GM20000 (cell line): ENCODE measurements around the gene STAU1.
A peak's percentile ranks its signal among the peaks of the same experiment; 100 is the strongest.
"Not testable (repeated sequence)": the region's sequence is repeated elsewhere in the genome, so short reads cannot be mapped to it uniquely, and the experiment has no call there.

Experiments used
- DNase-seq: peaks from one replicate; pipeline ENCODE4 v3.0.0; 2012; ENCODE audit warnings: low spot score
- TF ChIP-seq, protein P1 (sequence below): IDR thresholded peaks from 2 replicates; pipeline ENCODE4 v1.5.1; 2012; ENCODE audit warnings: mild to moderate bottlenecking, control low read depth; ENCODE audit errors: extremely low read depth, missing control alignments

Gene STAU1

GRCh38 chr20:49185071-49185761 is 2.9 kb downstream of the STAU1 start:
- TF ChIP-seq, protein P1, sequence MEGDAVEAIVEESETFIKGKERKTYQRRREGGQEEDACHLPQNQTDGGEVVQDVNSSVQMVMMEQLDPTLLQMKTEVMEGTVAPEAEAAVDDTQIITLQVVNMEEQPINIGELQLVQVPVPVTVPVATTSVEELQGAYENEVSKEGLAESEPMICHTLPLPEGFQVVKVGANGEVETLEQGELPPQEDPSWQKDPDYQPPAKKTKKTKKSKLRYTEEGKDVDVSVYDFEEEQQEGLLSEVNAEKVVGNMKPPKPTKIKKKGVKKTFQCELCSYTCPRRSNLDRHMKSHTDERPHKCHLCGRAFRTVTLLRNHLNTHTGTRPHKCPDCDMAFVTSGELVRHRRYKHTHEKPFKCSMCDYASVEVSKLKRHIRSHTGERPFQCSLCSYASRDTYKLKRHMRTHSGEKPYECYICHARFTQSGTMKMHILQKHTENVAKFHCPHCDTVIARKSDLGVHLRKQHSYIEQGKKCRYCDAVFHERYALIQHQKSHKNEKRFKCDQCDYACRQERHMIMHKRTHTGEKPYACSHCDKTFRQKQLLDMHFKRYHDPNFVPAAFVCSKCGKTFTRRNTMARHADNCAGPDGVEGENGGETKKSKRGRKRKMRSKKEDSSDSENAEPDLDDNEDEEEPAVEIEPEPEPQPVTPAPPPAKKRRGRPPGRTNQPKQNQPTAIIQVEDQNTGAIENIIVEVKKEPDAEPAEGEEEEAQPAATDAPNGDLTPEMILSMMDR: no peak
- no peak for DNase-seq

DNA sequence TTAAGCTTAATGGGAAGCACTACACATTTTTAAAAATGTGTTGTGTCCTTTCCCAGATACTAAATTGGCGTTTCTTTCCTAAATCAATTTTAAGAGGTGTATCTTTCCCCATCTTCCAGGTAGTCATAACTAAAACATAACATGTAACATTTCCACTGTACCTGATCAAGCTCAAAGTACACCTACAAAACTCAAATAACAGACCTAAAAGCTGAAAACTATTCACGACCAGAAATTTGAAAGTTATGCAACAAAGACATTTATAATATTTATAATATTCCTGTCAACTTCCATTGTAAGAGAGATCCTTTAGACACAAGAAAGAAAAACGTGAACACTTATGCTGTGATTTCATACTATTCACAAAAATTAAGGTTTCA is 3.5 kb downstream of the STAU1 start:
- TF ChIP-seq, protein P1: no peak
- DNase-seq: no peak

GRCh38 chr20:49184084-49184501 is 4.0 kb downstream of the STAU1 start:
- DNase-seq: not testable (repeated sequence)

DNA sequence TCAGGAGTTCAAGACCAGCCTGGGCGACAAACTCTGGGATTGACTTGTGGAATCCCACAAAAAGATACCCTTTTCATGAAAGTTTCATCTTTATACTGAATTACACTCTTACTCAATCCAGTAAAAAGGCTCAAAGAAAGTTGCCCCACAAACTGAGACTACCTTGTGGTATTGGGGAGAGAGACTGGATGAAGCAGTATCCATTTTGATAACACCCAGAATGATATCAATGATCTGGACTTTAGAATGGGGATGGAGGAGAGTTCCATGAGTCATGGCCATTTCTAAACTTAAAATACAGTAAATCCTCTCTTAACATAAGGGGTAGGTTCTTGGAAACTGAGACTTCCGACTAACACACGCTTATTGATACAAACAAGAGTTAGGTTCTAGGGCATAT is 4.7 kb downstream of the STAU1 start:
- TF ChIP-seq, protein P1: no peak

DNA sequence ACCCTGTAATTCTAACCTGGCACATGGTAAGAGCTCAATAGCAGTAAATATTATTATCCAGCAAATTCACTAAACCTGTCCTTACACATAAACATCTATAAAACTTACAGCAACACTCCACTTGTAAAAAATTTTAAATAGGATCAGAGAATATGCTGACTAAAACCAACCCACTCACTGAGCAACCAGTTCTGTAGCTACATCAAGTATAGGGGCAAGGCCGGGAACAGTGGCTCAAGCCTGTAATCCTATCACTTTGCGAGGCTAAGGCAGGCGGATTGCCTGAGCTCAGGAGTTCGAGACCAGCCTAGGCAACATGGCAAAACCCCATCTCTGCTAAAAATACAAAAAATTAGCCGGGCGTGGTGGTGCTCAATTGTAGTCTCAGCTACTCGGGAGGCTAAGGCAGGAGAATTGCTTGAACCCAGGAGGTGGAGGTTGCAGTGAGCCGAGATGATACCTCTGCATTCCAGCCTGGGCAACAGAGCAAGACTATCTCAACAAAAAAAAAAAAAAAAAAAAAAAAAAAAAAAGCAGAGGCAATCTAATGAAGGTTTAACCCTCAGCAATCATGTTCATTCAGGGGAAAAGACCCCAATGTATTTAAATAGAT is 6.8 kb downstream of the STAU1 start:
- TF ChIP-seq, protein P1: no peak

More for the DNA sequence above, 4.7 kb downstream of the STAU1 start:
- no peak for DNase-seq

DNA sequence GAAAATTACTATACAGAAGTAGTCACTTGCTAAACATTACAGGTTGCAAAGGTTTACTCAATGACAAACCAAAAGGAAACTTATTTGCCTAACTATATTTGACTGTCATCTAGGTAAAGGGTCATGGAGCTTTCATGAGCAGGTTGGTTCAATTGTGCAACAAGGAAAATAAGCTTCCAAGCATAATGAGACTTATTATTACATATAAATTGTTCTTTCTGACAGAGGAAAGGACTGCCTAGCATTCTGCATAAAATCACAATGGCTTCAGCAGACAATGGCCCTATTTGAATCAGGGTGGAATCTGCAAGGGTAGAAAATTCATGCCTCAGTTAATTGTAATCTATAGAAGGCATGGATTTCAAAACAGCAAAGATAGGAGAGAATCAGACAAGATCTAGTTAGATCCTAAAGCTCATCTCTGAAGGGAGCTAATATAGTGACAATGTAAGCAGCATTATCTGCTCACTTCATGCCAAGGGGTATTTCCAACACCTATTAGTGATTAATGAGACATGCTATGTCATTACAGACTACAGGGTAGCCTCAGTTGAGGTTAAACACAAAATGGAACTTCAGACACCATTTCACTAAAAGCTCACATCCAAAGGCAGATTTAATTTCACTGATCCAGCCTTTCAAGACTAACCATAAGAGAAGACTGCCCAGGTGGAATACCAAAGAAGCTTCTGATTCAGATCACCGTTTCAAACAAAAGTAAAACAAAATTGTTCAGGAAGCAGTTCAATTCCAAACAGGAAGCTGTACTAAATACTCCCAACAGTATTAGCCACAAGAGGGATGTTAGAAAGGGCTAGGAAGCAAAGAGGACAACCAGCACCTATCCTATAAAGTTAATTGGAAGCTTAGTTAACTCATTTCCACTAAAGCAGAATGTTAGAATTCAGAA is 8.5 kb downstream of the STAU1 start:
- peak; percentile 57 for DNase-seq
- TF ChIP-seq, protein P1: no peak

More for the DNA sequence above, 6.8 kb downstream of the STAU1 start:
- no peak for DNase-seq

DNA sequence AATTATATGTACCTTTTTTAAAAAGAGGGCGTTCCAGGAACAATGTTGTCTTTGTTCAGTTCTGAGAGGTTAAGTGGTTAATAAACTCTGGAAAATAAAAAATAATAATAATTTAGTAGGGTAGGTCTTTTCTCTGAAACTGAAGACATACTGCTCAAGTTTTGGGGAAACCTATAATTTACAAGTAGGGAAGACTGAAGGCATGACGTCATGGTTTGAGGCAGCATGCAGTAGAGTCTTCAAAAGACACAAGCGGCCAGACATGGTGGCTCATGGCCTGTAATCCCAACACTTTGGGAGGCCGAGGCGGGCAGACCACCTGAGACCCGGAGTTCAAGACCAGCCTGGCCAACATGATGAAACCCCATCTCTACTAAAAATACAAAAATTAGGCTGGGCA is 14.0 kb downstream of the STAU1 start:
- TF ChIP-seq, protein P1: no peak
- no peak for DNase-seq
